Measurements from ENCODE around the gene CARD10.

Gene CARD10

GRCh38 chr22:37462983-37463382 is 56.2 kb downstream of the CARD10 start:
- H3K27ac Mint-ChIP-seq = no peak overlapping the region
- H3K4me3 Mint-ChIP-seq = no peak overlapping the region
- H3K4me1 Mint-ChIP-seq = peaks cover 17% of the 10 kb centered on the region
- no peaks in the 10 kb centered on the region for H3K9me3 Mint-ChIP-seq
- no peak for ATAC-seq
- H3K36me3 Mint-ChIP-seq = peaks cover 41% of the 10 kb centered on the region
- no peaks in the 10 kb centered on the region for H3K27me3 Mint-ChIP-seq

- peaks cover 39% of the 10 kb centered on the region for H3K36me3 Mint-ChIP-seq
- H3K4me3 Mint-ChIP-seq = no peak overlapping the region
- ATAC-seq = no peak
- peaks cover 19% of the 10 kb centered on the region for H3K4me1 Mint-ChIP-seq
- H3K27me3 Mint-ChIP-seq = no peaks in the 10 kb centered on the region
- no peak overlapping the region for H3K27ac Mint-ChIP-seq
- no peaks in the 10 kb centered on the region for H3K9me3 Mint-ChIP-seq
These were observed 56.8 kb downstream of the CARD10 start for GRCh38 chr22:37462436-37462835.

GRCh38 chr22:37461961-37462360 is 57.3 kb downstream of the CARD10 start:
- H3K4me3 Mint-ChIP-seq = no peak overlapping the region

GRCh38 chr22:37460684-37461083 is 58.5 kb downstream of the CARD10 start:
- Mint-ChIP-seq H3K4me3 (no peak overlapping the region), H3K4me1 (peaks cover 19% of the 10 kb centered on the region), H3K27ac (no peak overlapping the region), H3K27me3 (no peaks in the 10 kb centered on the region), H3K36me3 (peaks cover 31% of the 10 kb centered on the region), H3K9me3 (no peaks in the 10 kb centered on the region)
- ATAC-seq = no peak

More at GRCh38 chr22:37461961-37462360, 57.3 kb downstream of the CARD10 start:
- peaks cover 35% of the 10 kb centered on the region for H3K36me3 Mint-ChIP-seq
- ATAC-seq = no peak
- H3K9me3 Mint-ChIP-seq = no peaks in the 10 kb centered on the region
- no peaks in the 10 kb centered on the region for H3K27me3 Mint-ChIP-seq
- H3K27ac Mint-ChIP-seq = no peak overlapping the region
- peaks cover 21% of the 10 kb centered on the region for H3K4me1 Mint-ChIP-seq

- Mint-ChIP-seq H3K27me3 (no peaks in the 10 kb centered on the region), H3K27ac (no peak overlapping the region), H3K9me3 (no peaks in the 10 kb centered on the region), H3K36me3 (peaks cover 37% of the 10 kb centered on the region), H3K4me1 (peaks cover 4% of the 10 kb centered on the region), H3K4me3 (no peak overlapping the region)
- no peak for ATAC-seq
These were observed 60.0 kb downstream of the CARD10 start for GRCh38 chr22:37459206-37459605.

- ATAC-seq = peak; percentile 92
- H3K27ac Mint-ChIP-seq = no peak overlapping the region
- peaks cover 39% of the 10 kb centered on the region for H3K36me3 Mint-ChIP-seq
- H3K27me3 Mint-ChIP-seq = no peaks in the 10 kb centered on the region
- H3K4me1 Mint-ChIP-seq = peaks cover 4% of the 10 kb centered on the region
- no peak overlapping the region for H3K4me3 Mint-ChIP-seq
- no peaks in the 10 kb centered on the region for H3K9me3 Mint-ChIP-seq
These were observed 61.9 kb downstream of the CARD10 start for GRCh38 chr22:37457093-37457893.

- ATAC-seq = no peak
- Mint-ChIP-seq H3K27me3 (no peaks in the 10 kb centered on the region), H3K4me1 (peaks cover 10% of the 10 kb centered on the region), H3K9me3 (peaks cover 2% of the 10 kb centered on the region), H3K36me3 (peaks cover 41% of the 10 kb centered on the region), H3K4me3 (no peak overlapping the region), H3K27ac (no peak overlapping the region)
These were observed 62.9 kb downstream of the CARD10 start for GRCh38 chr22:37456346-37456745.

GRCh38 chr22:37455896-37456295 is 63.3 kb downstream of the CARD10 start:
- Mint-ChIP-seq H3K36me3 (peaks cover 45% of the 10 kb centered on the region), H3K4me1 (peaks cover 10% of the 10 kb centered on the region), H3K4me3 (no peak overlapping the region), H3K27ac (no peak overlapping the region), H3K9me3 (peaks cover 2% of the 10 kb centered on the region), H3K27me3 (peaks cover 2% of the 10 kb centered on the region)
- ATAC-seq = no peak

- Mint-ChIP-seq H3K36me3 (peaks cover 41% of the 10 kb centered on the region), H3K27me3 (peaks cover 10% of the 10 kb centered on the region), H3K4me3 (no peak overlapping the region), H3K27ac (no peak overlapping the region), H3K9me3 (peaks cover 2% of the 10 kb centered on the region), H3K4me1 (peaks cover 10% of the 10 kb centered on the region)
- ATAC-seq = no peak
These were observed 64.1 kb downstream of the CARD10 start for GRCh38 chr22:37454857-37455686.

GRCh38 chr22:37453696-37454095 is 65.5 kb downstream of the CARD10 start:
- peaks cover 24% of the 10 kb centered on the region for H3K27me3 Mint-ChIP-seq
- H3K9me3 Mint-ChIP-seq = peaks cover 2% of the 10 kb centered on the region
- ATAC-seq = no peak
- peaks cover 30% of the 10 kb centered on the region for H3K36me3 Mint-ChIP-seq
- H3K27ac Mint-ChIP-seq = no peak overlapping the region
- H3K4me3 Mint-ChIP-seq = no peak overlapping the region
- peaks cover 10% of the 10 kb centered on the region for H3K4me1 Mint-ChIP-seq

- Mint-ChIP-seq H3K36me3 (peaks cover 29% of the 10 kb centered on the region), H3K4me3 (no peak overlapping the region), H3K4me1 (peaks cover 6% of the 10 kb centered on the region), H3K27me3 (peaks cover 33% of the 10 kb centered on the region), H3K9me3 (peaks cover 2% of the 10 kb centered on the region), H3K27ac (no peak overlapping the region)
- ATAC-seq = no peak
These were observed 68.0 kb downstream of the CARD10 start for GRCh38 chr22:37451218-37451617.

- Mint-ChIP-seq H3K27ac (no peak overlapping the region), H3K4me1 (peaks cover 6% of the 10 kb centered on the region), H3K27me3 (peaks cover 33% of the 10 kb centered on the region), H3K9me3 (peaks cover 2% of the 10 kb centered on the region), H3K4me3 (no peak overlapping the region), H3K36me3 (peaks cover 19% of the 10 kb centered on the region)
- no peak for ATAC-seq
These were observed 69.7 kb downstream of the CARD10 start for GRCh38 chr22:37449331-37450001.

- H3K27me3 Mint-ChIP-seq = peaks cover 33% of the 10 kb centered on the region
- H3K36me3 Mint-ChIP-seq = peaks cover 14% of the 10 kb centered on the region
- H3K9me3 Mint-ChIP-seq = peaks cover 2% of the 10 kb centered on the region
- no peak overlapping the region for H3K4me3 Mint-ChIP-seq
- ATAC-seq = no peak
- H3K27ac Mint-ChIP-seq = no peak overlapping the region
- H3K4me1 Mint-ChIP-seq = peaks cover 6% of the 10 kb centered on the region
These were observed 70.6 kb downstream of the CARD10 start for GRCh38 chr22:37448516-37449127.

GRCh38 chr22:37445501-37445900 is 73.7 kb downstream of the CARD10 start:
- Mint-ChIP-seq H3K36me3 (peaks cover 6% of the 10 kb centered on the region), H3K27me3 (peaks cover 44% of the 10 kb centered on the region), H3K27ac (no peak overlapping the region), H3K4me1 (no peaks in the 10 kb centered on the region), H3K9me3 (peaks cover 4% of the 10 kb centered on the region), H3K4me3 (no peak overlapping the region)
- ATAC-seq = no peak

- Mint-ChIP-seq H3K4me3 (no peak overlapping the region), H3K4me1 (no peaks in the 10 kb centered on the region), H3K36me3 (peaks cover 6% of the 10 kb centered on the region), H3K27ac (no peak overlapping the region), H3K27me3 (peaks cover 29% of the 10 kb centered on the region), H3K9me3 (peaks cover 4% of the 10 kb centered on the region)
- ATAC-seq = no peak
These were observed 75.2 kb downstream of the CARD10 start for GRCh38 chr22:37443977-37444376.

Measured in stimulated activated memory B cell treated with anti-CD40 and anti-IgM and Interleukin-4, amounts not matched to agents 10 μg/mL and 1 μg/mL and 100 μg/mL, for 72 hours (primary cell).